NB4 (cell line): ENCODE data around the gene STK38.
"Not testable (repeated sequence)": the region's sequence is repeated elsewhere in the genome, so short reads cannot be mapped to it uniquely, and the experiment has no call there.

Source experiments
- CTCF ChIP-seq: IDR thresholded peaks from one replicate; pipeline ENCODE4 v1.5.1; 2012; ENCODE audit warnings: low read depth, low read length
- MAX ChIP-seq: IDR thresholded peaks from 2 replicates; pipeline ENCODE4 v1.6.1; 2011; ENCODE audit warnings: low read depth, low read length
- MYC ChIP-seq: IDR thresholded peaks from 2 replicates; pipeline ENCODE4 v1.6.1; 2011; ENCODE audit warnings: low read depth, low read length
- POLR2A ChIP-seq: IDR thresholded peaks from 2 replicates; pipeline ENCODE4 v1.6.1; 2011; ENCODE audit warnings: mild to moderate bottlenecking; ENCODE audit not compliant: insufficient read length; ENCODE audit errors: extremely low read depth

DNA sequence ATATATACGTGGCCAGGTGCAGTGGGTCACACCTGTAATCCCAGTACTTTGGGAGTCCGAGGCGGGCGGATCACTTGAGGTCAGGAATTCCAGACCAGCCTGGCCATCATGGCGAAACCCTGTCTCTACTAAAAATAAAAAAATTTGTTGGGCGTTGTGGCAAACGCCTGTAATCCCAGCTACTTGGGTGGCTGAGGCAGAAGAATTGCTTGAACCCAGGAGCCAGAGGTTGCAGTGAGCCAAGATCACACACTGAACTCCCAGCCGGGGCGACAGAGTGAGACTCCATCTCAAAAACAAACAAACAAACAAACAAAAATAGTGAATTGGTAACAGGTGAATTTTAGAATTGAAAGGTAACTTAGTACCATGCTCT lies 41.7 kb upstream of the STK38 start:
- TF ChIP-seq CTCF, POLR2A, MAX, MYC: not testable (repeated sequence)
